ENCODE data around the gene PRELP. TPM values are rescaled to one million over a fixed set of nuclear protein-coding genes. Genes with fewer than 3 reads are reported as not detected.
"Not testable (repeated sequence)": the region's sequence is repeated elsewhere in the genome, so short reads cannot be mapped to it uniquely, and the experiment has no call there.

PRELP gene
- total RNA-seq, 1 donor from 2014 or later = 6.4 TPM

- DNase-seq (ENCODE audit: low spot score) (peak; percentile 76), ATAC-seq (peak; percentile 95)
Observed at GRCh38 chr1:203504400-203505250, 29.0 kb downstream of the PRELP start.

GRCh38 chr1:203505526-203506204 is 30.1 kb downstream of the PRELP start:
- no peak for DNase-seq (ENCODE audit: low spot score)
- no peak for ATAC-seq

GRCh38 chr1:203506858-203507626 is 31.4 kb downstream of the PRELP start:
- DNase-seq (ENCODE audit: low spot score) (no peak), ATAC-seq (no peak)

GRCh38 chr1:203507759-203508158 is 32.2 kb downstream of the PRELP start:
- no peak for DNase-seq (ENCODE audit: low spot score)
- ATAC-seq = no peak

GRCh38 chr1:203508463-203509073 is 33.0 kb downstream of the PRELP start:
- no peak for DNase-seq (ENCODE audit: low spot score)

GRCh38 chr1:203509135-203509534 is 33.5 kb downstream of the PRELP start:
- ATAC-seq = no peak
- DNase-seq (ENCODE audit: low spot score) = no peak

More at GRCh38 chr1:203508463-203509073, 33.0 kb downstream of the PRELP start:
- peak; percentile 20 for ATAC-seq

- ATAC-seq (peak; percentile 28), DNase-seq (ENCODE audit: low spot score) (no peak)
Observed at GRCh38 chr1:203511513-203511912, 35.9 kb downstream of the PRELP start.

- ATAC-seq (no peak), DNase-seq (ENCODE audit: low spot score) (no peak)
Observed at GRCh38 chr1:203511930-203512329, 36.3 kb downstream of the PRELP start.

GRCh38 chr1:203512517-203512847 is 36.9 kb downstream of the PRELP start:
- ATAC-seq (no peak), DNase-seq (ENCODE audit: low spot score) (no peak)

- DNase-seq (ENCODE audit: low spot score) (no peak), ATAC-seq (no peak)
Observed at GRCh38 chr1:203512848-203513584, 37.4 kb downstream of the PRELP start.

GRCh38 chr1:203513585-203514031 is 38.0 kb downstream of the PRELP start:
- ATAC-seq (no peak), DNase-seq (ENCODE audit: low spot score) (no peak)

- DNase-seq (ENCODE audit: low spot score) = no peak
- ATAC-seq = no peak
Observed at GRCh38 chr1:203516184-203516583, 40.6 kb downstream of the PRELP start.

- ATAC-seq = no peak
- DNase-seq (ENCODE audit: low spot score) = no peak
Observed at GRCh38 chr1:203516906-203517305, 41.3 kb downstream of the PRELP start.

- ATAC-seq (no peak), DNase-seq (ENCODE audit: low spot score) (no peak)
Observed at GRCh38 chr1:203517426-203518110, 42.0 kb downstream of the PRELP start.

GRCh38 chr1:203518139-203518538 is 42.5 kb downstream of the PRELP start:
- DNase-seq (ENCODE audit: low spot score); ATAC-seq: not testable (repeated sequence)

- DNase-seq (ENCODE audit: low spot score) = no peak
- no peak for ATAC-seq
Observed at GRCh38 chr1:203518541-203518940, 42.9 kb downstream of the PRELP start.

- ATAC-seq (no peak), DNase-seq (ENCODE audit: low spot score) (no peak)
Observed at GRCh38 chr1:203519053-203519840, 43.6 kb downstream of the PRELP start.

GRCh38 chr1:203519896-203520295 is 44.3 kb downstream of the PRELP start:
- DNase-seq (ENCODE audit: low spot score) (no peak), ATAC-seq (no peak)

- ATAC-seq (no peak), DNase-seq (ENCODE audit: low spot score) (no peak)
Observed at GRCh38 chr1:203520315-203520714, 44.7 kb downstream of the PRELP start.
